NB4 (cell line): Measurements from ENCODE around the gene HLA-DPB1.

ENCODE experiments used
- CTCF ChIP-seq: IDR thresholded peaks from one replicate; pipeline ENCODE4 v1.5.1; 2012; ENCODE audit warnings: low read depth, low read length
- POLR2A ChIP-seq: IDR thresholded peaks from 2 replicates; pipeline ENCODE4 v1.6.1; 2011; ENCODE audit warnings: mild to moderate bottlenecking; ENCODE audit not compliant: insufficient read length; ENCODE audit errors: extremely low read depth

DNA sequence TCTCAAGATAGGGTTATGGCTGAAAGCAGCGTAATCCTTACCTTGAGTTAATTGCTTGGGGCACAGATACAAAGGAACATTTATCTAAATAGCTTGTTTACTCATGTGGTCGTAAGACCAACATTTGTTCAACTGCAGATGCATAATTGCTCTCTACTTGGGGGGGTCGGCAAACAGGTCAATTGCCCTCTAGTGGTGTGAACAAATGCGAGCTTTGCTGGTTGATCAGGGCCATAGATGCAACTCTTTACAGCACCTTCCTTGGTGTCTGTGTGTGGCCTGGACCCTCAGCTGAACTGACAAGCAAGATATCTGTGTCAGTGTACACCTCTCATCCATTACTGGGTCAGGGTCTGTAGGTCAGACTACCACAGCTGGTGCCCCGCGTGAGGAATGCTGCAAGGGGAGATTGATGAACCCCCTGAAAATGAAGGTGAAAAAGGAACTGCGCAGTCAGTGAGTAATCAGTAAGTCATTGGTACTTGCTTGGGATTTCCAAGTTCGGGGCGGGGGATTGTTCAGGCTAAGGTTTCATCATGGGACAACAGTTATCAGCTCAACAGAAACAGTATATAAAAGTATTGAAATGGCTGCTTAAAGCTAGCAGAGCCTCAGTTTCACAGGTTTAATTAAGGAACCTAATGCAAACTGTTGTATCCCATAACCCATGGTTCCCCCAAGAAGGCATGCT lies 26.3 kb upstream of the HLA-DPB1 start:
- TF ChIP-seq POLR2A (no peak), CTCF (peak; percentile 25)
